Superior temporal gyrus (tissue), 1 donor: ENCODE data around the gene TGFBR2.

Experiments used
- DNase-seq: peaks from one replicate; pipeline ENCODE4 v3.0.0-alpha.2; 2016; ENCODE audit errors: extremely low spot score

Gene TGFBR2

GRCh38 chr3:30637310-30638219 lies 31.2 kb downstream of the TGFBR2 start:
- DNase-seq = no peak

GRCh38 chr3:30638685-30639412 lies 32.4 kb downstream of the TGFBR2 start:
- no peak for DNase-seq

- DNase-seq = no peak
Measured at GRCh38 chr3:30639937-30640336, 33.5 kb downstream of the TGFBR2 start.

- DNase-seq = no peak
Measured at GRCh38 chr3:30640851-30641250, 34.5 kb downstream of the TGFBR2 start.

GRCh38 chr3:30641416-30642251 lies 35.2 kb downstream of the TGFBR2 start:
- no peak for DNase-seq

- DNase-seq = no peak
Measured at GRCh38 chr3:30642849-30643361, 36.5 kb downstream of the TGFBR2 start.

GRCh38 chr3:30643763-30644462 lies 37.5 kb downstream of the TGFBR2 start:
- no peak for DNase-seq

- DNase-seq = no peak
Measured at GRCh38 chr3:30644615-30645014, 38.2 kb downstream of the TGFBR2 start.

GRCh38 chr3:30645077-30645476 lies 38.7 kb downstream of the TGFBR2 start:
- no peak for DNase-seq

- DNase-seq = no peak
Measured at GRCh38 chr3:30646181-30646876, 39.9 kb downstream of the TGFBR2 start.

- no peak for DNase-seq
Measured at GRCh38 chr3:30646961-30647752, 40.8 kb downstream of the TGFBR2 start.

GRCh38 chr3:30648670-30649357 lies 42.4 kb downstream of the TGFBR2 start:
- DNase-seq = no peak

- DNase-seq = no peak
Measured at GRCh38 chr3:30649572-30650318, 43.3 kb downstream of the TGFBR2 start.

- DNase-seq = no peak
Measured at GRCh38 chr3:30650348-30650995, 44.1 kb downstream of the TGFBR2 start.

- DNase-seq = no peak
Measured at GRCh38 chr3:30654269-30654668, 47.9 kb downstream of the TGFBR2 start.

- no peak for DNase-seq
Measured at GRCh38 chr3:30655187-30655812, 48.9 kb downstream of the TGFBR2 start.

- no peak for DNase-seq
Measured at GRCh38 chr3:30656624-30657141, 50.3 kb downstream of the TGFBR2 start.
